Measurements from ENCODE around the gene APPL1. TPM values are rescaled to one million over a fixed set of nuclear protein-coding genes. Genes with fewer than 3 reads are reported as not detected.

APPL1 gene
- total and polyA plus RNA-seq, 10 of the 15 experiments (the other 5 are each of a cell fraction or from before 2014, with no cell fraction given): 15.0 to 77.6 (median 40.2) TPM

DNA sequence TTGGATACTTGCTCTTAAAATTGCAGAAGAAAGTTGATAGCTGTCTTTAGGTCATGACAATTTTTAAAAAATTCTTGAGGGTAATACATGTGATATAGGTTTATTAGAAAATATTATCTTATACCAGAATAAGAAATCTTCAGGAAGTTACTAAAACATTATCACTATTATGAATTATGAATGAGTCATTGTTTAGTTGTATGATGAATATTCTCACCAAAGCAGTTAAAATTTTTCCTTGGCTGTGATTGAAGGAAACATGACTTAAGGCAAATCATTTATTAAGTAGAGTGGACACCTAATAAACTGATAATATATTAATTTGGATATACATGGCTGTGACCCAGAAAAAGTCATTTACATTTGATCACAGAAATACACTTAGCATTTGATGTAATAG is 30.1 kb downstream of the APPL1 start:
- peaks cover 6 to 21% of the 10 kb centered on the region in 2 experiments for H3K36me3 ChIP-seq (ENCODE audit: control insufficient read depth in 2 of 2, insufficient read depth in 2 of 2, low read length in 1 of 2)
- no peak overlapping the region for H3K27ac ChIP-seq (ENCODE audit: control insufficient read depth, insufficient read depth)
- H2AFZ ChIP-seq (ENCODE audit: control insufficient read depth, low read depth, low read length): no peak overlapping the region
- in situ Hi-C loops (cut with MboI) (no loop called here), intact Hi-C loops (cut with micrococcal nuclease; ENCODE audit: unreplicated experiment) (no loop called here)
- no peaks in the 10 kb centered on the region for H3K9me3 ChIP-seq (replicated peaks; ENCODE audit: control insufficient read depth, insufficient read depth, low read length)
- no peak for FAIRE-seq
- no peak for DNase-seq (ENCODE audit: low read depth, low spot score)
- H3K4me1 ChIP-seq (ENCODE audit: control insufficient read depth, insufficient read depth, low read length): no peaks in the 10 kb centered on the region
- no peak overlapping the region for H3K4me2 ChIP-seq (ENCODE audit: control insufficient read depth, insufficient read depth)
- POLR2A ChIA-PET: no interaction called here
- CTCF ChIA-PET: interaction anchor here (1.6 kb wide), 1 partner anchor 11 kb away, joined by 3 read pairs; no protein-coding TSS in a partner anchor
- no peaks in the 10 kb centered on the region for H3K79me2 ChIP-seq (ENCODE audit: control insufficient read depth, insufficient read depth, low read length)
- H3K9ac ChIP-seq (ENCODE audit: control insufficient read depth, insufficient read depth, low read length): no peak overlapping the region
- H3K4me3 ChIP-seq: no peak overlapping the region
- no TSS peak for BruUV-seq (replicated peaks)
- SMC1A ChIA-PET (ENCODE audit: uncharacterized antibody, unreplicated experiment): interaction anchor here (1.6 kb wide), 1 partner anchor 14 kb away, joined by 3 read pairs; no protein-coding TSS in a partner anchor
- RAD21 ChIA-PET (ENCODE audit: unreplicated experiment): interaction anchor here (0.6 kb wide), 1 partner anchor 567 kb away, joined by 3 read pairs; no protein-coding TSS in a partner anchor
- no peak for ATAC-seq
- no peak for TF ChIP-seq MAX (IDR thresholded peaks at IDR 0.05; ENCODE audit: low read depth, low read length)
- no peak for TF ChIP-seq TCF12 (IDR thresholded peaks at IDR 0.05; ENCODE audit: low read depth, low read length)
- no peaks in the 10 kb centered on the region for H4K20me1 ChIP-seq (ENCODE audit: control insufficient read depth, insufficient read depth)
- H3K27me3 ChIP-seq (replicated peaks in 1 of 2; ENCODE audit: control insufficient read depth in 2 of 2, insufficient read depth in 2 of 2, low read length in 1 of 2): no peaks in the 10 kb centered on the region

DNA sequence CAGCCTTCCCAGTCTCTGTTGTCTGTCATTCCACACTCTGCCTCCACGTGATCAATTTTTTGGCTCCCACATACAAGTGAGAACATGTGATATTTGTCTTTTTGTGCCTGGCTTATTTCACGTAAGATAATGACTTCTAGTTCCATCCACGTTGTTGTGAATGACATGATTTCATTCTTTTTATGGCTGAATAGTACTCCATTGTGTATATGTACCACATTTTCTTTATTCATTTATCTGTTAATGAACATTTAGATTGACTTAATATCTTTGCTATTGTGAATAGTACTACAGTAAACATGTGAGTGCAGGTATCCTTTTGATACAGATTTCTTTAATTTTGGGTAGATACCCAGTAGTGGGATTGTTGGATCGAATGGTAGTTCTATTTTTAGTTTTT is 33.6 kb downstream of the APPL1 start:
- Histone ChIP-seq H3K4me3 (no peak overlapping the region), H2AFZ (ENCODE audit: control insufficient read depth, low read depth, low read length) (no peak overlapping the region), H3K4me1 (ENCODE audit: control insufficient read depth, insufficient read depth, low read length) (no peaks in the 10 kb centered on the region), H3K27ac (ENCODE audit: control insufficient read depth, insufficient read depth) (no peak overlapping the region), H4K20me1 (ENCODE audit: control insufficient read depth, insufficient read depth) (no peaks in the 10 kb centered on the region), H3K27me3 (replicated peaks in 1 of 2; ENCODE audit: control insufficient read depth in 2 of 2, insufficient read depth in 2 of 2, low read length in 1 of 2) (no peaks in the 10 kb centered on the region), H3K9me3 (replicated peaks; ENCODE audit: control insufficient read depth, insufficient read depth, low read length) (no peaks in the 10 kb centered on the region), H3K9ac (ENCODE audit: control insufficient read depth, insufficient read depth, low read length) (no peak overlapping the region), H3K79me2 (ENCODE audit: control insufficient read depth, insufficient read depth, low read length) (no peaks in the 10 kb centered on the region), H3K4me2 (ENCODE audit: control insufficient read depth, insufficient read depth) (no peak overlapping the region), H3K36me3 (ENCODE audit: control insufficient read depth in 2 of 2, insufficient read depth in 2 of 2, low read length in 1 of 2) (peaks cover 3 to 15% of the 10 kb centered on the region in 2 experiments)
- DNase-seq (ENCODE audit: low read depth, low spot score) (no peak), ATAC-seq (no peak), FAIRE-seq (no peak)
- intact Hi-C loops (cut with micrococcal nuclease; ENCODE audit: unreplicated experiment) (no loop called here), in situ Hi-C loops (cut with MboI) (no loop called here)
- ChIA-PET RAD21 (ENCODE audit: unreplicated experiment) (no interaction called here), SMC1A (ENCODE audit: uncharacterized antibody, unreplicated experiment) (no interaction called here), CTCF (no interaction called here), POLR2A (no interaction called here)
- no TSS peak for BruUV-seq (replicated peaks)
- WGBS (ENCODE audit: insufficient coverage, insufficient replicate concordance, low lambda C conversion rate, missing lambda C conversion rate): 98% methylated on average over 4 of the region's 4 CpGs
- TF ChIP-seq, protein P1, sequence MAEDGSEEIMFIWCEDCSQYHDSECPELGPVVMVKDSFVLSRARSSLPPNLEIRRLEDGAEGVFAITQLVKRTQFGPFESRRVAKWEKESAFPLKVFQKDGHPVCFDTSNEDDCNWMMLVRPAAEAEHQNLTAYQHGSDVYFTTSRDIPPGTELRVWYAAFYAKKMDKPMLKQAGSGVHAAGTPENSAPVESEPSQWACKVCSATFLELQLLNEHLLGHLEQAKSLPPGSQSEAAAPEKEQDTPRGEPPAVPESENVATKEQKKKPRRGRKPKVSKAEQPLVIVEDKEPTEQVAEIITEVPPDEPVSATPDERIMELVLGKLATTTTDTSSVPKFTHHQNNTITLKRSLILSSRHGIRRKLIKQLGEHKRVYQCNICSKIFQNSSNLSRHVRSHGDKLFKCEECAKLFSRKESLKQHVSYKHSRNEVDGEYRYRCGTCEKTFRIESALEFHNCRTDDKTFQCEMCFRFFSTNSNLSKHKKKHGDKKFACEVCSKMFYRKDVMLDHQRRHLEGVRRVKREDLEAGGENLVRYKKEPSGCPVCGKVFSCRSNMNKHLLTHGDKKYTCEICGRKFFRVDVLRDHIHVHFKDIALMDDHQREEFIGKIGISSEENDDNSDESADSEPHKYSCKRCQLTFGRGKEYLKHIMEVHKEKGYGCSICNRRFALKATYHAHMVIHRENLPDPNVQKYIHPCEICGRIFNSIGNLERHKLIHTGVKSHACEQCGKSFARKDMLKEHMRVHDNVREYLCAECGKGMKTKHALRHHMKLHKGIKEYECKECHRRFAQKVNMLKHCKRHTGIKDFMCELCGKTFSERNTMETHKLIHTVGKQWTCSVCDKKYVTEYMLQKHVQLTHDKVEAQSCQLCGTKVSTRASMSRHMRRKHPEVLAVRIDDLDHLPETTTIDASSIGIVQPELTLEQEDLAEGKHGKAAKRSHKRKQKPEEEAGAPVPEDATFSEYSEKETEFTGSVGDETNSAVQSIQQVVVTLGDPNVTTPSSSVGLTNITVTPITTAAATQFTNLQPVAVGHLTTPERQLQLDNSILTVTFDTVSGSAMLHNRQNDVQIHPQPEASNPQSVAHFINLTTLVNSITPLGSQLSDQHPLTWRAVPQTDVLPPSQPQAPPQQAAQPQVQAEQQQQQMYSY (CRISPR knock-in tag; IDR thresholded peaks at IDR 0.05): no peak
- TF ChIP-seq RB1 (IDR thresholded peaks at IDR 0.05; ENCODE audit: borderline replicate concordance) (no peak), NFYA (IDR thresholded peaks at IDR 0.05; ENCODE audit: borderline replicate concordance, low read depth, low read length) (no peak), ZNF384 (IDR thresholded peaks at IDR 0.05; ENCODE audit: borderline replicate concordance, low read depth, low read length) (no peak), POLR2AphosphoS2 (IDR thresholded peaks at IDR 0.05; ENCODE audit: low read depth, low read length) (no peak), FOS (IDR thresholded peaks at IDR 0.05; ENCODE audit: borderline replicate concordance, extremely low read depth, insufficient read length) (no peak), ESRRA (IDR thresholded peaks at IDR 0.05; ENCODE audit: low read length) (no peak), FOXM1 (IDR thresholded peaks at IDR 0.05; ENCODE audit: low read depth, low read length) (no peak), BRCA1 (IDR thresholded peaks at IDR 0.05; ENCODE audit: low read depth, low read length) (no peak), KAT2A (conservative IDR thresholded peaks at IDR 0.05; ENCODE audit: control insufficient read depth, low read depth, low read length) (no peak), KLF5 (IDR thresholded peaks at IDR 0.05; ENCODE audit: partially characterized antibody) (no peak)
- TF ChIP-seq, protein P2, sequence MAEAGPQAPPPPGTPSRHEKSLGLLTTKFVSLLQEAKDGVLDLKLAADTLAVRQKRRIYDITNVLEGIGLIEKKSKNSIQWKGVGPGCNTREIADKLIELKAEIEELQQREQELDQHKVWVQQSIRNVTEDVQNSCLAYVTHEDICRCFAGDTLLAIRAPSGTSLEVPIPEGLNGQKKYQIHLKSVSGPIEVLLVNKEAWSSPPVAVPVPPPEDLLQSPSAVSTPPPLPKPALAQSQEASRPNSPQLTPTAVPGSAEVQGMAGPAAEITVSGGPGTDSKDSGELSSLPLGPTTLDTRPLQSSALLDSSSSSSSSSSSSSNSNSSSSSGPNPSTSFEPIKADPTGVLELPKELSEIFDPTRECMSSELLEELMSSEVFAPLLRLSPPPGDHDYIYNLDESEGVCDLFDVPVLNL (IDR thresholded peaks at IDR 0.05; ENCODE audit: low read depth, low read length): no peak

All from GM12878 (cell line).